HT-29 (cell line): Measurements from ENCODE around the gene CLRN3. TPM values are rescaled to one million over a fixed set of nuclear protein-coding genes. Genes with fewer than 3 reads are reported as not detected.
A peak's percentile ranks its signal among the peaks of the same experiment; 100 is the strongest.

Experiments used
- DNase-seq: peaks from one replicate; pipeline ENCODE4 v3.0.0-alpha.2; 2015; ENCODE audit warnings: low spot score
- total RNA-seq: library from RNA; depleted of rRNA; stranded (reverse); fragments of >200 nt; shearing (Covaris generic); gene quantifications from 2 replicates; pipeline ENCODE4 v1.2.3, GENCODE V29; 2014

The CLRN3 gene
- total RNA-seq, 1 experiment from 2014 or later, result 17.7 TPM

DNA sequence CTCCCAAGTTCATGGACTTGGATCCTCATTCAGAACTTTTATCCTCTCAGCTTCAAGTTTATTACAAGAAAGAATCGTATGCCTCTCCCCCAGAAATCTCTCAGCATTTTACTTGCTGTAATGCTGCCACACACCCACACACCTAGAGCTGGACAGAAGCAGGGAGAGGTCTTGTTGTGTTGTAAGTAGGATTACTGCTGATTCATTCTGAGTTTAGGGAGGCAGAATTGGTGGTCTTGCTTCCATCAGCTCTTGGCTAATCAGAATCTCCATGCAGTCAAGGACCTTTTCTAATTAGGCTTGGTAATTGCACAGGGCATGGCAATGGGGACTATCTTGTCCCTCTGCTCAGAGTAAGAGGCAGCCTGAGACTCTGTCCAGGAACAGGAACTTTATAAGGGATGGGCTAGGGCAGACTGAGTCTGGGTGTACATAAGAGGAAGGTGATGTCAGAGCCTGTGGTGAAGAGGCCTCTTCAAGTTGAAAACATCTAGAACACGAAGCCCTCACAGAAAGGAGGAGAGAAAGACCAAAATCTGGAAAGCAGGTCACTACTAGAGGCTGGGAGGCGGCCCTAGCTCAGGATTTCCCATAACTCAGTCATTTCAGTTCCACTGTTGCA lies 7.1 kb upstream of the CLRN3 start:
- no peak for DNase-seq

DNA sequence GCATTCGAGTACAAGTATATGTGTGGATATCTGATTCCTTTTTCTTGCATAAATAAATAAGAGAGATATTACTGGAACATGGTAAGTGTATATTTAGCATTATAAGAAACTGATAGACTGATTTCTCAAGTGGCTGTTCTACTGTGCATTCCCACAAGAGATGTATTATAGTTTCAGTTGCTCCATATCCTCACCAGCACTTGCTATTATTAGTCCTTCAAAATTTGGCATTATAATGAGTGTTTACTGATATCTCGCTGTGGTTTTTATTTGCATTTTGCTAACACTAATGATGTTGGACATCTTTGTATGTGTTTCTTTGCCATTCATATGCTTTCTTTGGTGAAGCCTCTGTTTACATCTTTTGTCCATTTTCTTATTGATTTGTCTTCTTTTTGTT lies 4.4 kb upstream of the CLRN3 start:
- no peak for DNase-seq

DNA sequence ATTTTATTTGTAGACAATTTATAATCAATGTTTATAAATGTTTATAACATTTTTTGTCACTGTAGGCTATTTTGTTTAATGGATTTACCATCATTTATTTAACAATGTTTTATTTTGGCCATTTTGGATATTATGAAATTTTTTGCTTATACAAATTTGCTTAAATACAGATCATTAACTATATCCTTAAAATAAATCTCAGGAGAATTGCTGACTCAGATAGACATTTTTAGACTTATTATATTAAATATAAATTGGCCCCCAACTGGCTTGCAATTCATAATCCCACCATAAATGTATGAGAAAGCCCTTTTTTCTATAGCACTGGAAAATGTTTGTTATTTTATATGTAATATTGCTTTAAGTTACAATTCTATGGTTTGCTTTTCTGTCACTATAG lies 3.8 kb upstream of the CLRN3 start:
- DNase-seq, result no peak

DNA sequence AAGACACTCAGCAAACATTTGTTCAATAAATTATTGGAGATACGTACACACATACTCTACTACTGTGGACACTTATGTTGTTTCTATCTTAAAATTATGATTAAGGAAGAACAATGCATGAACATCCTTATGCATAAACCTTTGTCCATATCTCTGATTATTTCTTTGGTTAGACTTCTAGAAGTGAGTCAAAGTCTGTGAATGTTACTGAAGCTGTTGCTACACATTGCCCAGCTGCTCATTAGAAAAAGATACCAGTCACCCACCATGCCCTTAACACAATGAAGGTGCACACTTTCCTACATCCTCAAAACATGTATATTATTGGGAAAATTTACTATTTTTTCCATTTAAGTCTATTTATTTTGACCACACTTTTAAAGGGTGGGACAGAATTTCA lies 1.4 kb upstream of the CLRN3 start:
- DNase-seq, result no peak

DNA sequence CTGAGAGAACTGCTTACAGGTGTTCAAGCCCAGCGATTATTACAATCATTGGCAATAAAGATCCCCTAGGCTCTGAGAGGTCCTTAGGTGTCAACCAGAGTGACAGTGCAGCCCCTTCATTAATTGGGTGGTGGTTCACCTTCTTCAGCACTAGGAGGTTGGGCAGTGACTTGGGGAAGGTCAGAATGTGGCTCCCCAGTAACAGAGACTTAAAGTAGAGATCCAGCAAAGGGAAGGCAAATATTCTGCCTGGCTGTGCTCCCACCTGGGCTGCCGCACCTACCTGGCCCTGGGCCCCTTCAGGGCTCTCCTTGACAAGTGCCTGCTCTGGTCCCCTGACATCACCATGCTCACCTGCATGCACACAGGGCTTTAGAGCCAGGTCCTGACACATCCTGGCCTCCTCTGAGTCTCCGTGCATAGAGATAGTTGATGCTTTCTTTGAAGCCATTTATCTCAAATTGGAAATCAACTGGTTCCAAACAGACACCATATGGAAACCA lies 1.9 kb downstream of the CLRN3 start:
- DNase-seq, result peak; percentile 33

DNA sequence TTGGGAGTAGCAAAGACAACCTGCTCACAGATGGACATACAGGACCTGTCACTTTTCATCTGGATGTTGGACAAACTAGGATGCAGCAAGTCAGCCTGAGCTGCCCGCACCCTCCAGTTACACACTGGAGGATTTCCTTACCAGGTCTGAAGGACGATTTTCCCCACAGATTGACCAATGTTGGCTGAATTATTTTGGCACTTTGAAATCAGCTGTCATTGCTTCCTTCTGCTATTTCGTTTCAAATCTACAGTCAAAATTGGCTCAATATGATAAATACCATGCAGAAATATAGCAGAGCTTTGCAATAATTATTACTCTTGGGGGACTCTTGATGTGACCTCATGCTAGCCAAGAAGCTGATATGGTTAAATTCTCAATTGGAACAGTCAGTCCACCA lies 2.5 kb downstream of the CLRN3 start:
- DNase-seq, result no peak

DNA sequence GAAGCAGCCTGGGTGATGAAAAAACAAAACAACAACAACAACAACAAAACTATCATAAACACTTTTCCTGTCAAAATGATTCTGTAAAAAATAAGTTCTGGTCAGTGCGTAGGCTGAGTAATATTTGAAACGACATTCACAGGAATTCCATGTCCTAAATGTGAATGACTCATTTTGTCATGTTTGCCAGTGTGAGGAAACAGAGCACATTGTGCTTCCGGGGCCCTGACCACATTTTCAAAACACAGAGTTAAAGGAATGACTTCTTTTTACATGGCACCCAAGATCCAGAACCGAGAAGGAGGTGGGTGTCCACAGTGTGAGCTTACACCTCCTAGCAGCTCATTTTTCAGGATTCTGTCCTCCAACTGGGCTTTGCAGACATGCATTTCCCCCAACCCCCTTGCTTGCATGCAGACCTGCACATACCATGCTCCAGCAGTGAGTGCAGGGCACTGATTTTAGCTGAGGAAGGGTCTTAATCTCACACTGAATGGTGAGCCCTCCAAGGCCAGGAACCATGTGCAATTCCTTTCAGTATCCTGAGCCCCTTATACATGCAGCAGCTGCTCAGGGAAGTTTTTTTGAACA lies 3.0 kb downstream of the CLRN3 start:
- DNase-seq, result peak; percentile 59

DNA sequence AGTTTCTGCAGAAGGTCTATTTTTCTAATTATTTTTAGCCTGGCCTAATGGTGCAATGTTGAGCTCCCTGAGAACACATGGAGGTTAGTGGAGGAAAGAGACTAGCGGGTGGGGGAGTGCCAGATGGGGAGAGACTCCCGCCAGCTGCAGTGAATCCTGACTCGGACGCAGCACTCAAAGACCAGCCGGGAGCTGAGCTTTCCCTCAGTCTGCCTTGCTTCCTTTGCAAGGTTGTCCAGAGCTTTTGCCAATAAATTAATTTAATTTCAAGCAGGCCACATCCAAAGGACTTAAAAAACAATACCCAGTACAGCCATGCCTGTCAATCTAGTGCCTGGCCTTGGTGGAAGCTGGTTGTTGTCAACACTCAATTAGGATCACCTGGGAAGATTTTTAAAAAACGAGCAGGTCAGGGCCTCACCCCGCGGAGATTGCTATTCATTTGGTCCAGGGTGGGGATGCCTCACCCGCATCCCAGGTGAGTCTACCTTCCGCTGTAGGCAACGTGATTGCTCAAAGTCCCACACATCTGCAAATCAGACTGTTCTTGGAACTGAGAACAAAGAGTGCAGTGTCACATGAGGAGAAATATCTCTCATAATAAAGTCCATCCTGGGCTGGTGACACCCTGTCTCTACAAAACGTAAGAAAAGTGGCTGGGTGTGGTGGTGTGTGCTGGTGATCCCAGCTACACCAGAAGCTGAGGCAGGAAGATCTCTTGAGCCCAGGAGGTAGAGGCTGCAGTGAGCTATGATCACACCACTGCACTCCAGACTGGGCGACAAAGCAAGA lies 4.0 kb downstream of the CLRN3 start:
- DNase-seq, result peak; percentile 30

DNA sequence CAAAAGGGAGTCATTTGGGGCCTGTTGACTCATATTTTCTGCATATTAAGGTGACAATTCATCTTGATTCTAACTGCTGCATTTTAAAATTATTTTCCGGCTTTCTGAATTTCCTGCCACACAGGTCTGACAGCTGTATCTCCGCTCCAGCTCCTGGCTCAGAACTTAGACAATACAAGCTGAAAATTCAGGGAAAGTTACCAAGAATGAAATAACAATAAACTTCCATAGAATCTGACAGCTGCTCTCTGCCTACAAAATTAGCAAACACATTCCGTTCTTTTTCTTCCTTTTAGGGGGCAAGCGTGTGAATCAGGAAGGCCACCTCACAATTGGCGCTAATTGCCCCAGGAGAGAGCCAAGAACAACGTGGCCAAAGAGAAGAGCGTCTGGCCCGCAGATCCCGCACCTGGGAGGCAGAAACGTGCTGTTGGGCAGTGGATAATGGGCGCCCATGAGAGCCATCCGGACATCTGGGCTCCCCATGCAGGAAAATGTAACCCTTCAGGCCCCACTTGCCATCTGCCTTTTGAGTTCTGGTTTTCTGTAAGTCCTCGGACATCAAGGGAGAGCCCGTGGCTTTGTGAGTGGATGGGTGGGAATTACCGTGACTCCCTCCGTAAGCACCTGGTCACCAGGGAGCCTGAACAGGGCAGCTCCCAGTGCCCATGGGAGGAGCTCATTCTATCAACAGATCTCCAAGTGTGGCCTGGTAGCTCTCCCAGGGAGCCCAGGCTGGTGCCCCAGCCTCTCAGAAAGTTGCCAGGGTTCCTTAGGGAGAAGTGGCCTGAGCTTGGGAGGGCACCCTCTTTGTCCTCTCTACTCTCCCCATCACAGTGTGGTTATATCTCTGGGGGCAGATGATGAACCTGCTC lies 5.0 kb downstream of the CLRN3 start:
- DNase-seq, result no peak

DNA sequence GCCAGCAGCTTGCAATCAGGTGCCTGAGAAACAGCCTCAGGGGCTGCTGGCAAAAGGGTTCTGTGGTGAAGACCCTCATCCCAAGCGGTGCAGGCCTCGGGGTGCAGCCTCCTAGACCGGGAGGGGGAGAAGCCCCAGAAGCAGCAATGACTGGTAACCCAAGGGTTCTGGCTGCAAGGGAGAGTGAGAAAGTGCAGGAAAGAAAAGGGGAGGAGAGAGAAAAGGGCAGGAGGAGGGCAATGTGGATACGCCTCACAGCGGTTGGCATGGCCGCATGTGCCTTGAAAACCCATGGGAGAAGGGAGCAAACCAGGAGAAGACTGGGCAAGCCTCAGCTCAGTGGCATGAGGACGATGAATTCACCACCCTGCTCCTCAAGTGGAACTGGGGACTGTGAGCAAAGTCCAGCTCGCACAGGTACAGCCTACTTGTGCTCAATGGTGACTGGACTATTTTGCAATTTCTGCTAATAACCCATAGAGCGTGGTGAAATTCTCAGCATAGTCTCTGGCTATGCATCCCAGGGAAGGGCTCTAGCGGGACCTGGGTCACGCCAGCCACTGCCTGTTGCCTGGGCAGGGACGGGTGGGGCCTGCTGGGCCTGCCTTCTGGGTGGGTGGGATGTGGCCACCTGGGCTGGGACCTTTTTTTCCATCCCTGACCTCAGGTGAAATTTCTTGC lies 6.2 kb downstream of the CLRN3 start:
- peak; percentile 61 for DNase-seq

DNA sequence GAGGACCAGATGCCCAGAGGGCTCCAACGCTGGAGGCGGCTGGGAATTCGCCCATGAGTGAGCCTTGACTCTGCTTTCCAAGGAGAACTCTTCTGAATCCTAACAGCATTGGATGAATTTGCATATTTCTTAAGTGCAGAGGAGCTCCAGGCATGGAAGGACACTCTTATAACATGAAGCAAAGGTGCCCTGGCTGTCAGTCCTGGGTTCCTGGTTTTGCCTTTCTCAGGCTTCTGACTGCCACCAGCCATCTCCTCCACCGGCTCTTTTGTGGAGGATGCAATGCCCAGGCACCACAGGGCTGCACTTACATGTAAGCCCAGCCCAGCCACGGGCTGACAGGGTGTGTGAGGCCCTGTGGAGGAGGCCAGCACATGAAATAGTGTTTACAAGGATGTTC lies 8.2 kb downstream of the CLRN3 start:
- DNase-seq, result no peak

DNA sequence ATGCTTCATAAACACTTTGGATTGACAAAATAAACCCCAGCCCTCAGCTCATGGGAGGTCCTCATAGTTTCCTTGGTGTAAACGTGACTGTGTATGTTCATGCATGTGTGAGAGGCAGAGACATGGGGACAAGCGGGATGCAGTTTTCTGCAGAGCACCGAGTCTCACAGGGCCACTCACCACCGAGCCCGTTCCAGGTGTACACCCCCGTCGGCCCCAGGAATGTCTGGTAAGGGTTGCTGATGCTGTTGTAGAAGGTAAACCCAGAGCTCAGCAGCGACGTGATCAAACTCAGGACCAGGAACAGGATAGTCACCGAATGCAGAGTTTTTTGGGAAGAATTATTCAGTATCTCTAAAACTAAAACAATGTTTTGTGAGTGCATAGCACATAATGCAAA lies 9.2 kb downstream of the CLRN3 start:
- DNase-seq, result no peak

DNA sequence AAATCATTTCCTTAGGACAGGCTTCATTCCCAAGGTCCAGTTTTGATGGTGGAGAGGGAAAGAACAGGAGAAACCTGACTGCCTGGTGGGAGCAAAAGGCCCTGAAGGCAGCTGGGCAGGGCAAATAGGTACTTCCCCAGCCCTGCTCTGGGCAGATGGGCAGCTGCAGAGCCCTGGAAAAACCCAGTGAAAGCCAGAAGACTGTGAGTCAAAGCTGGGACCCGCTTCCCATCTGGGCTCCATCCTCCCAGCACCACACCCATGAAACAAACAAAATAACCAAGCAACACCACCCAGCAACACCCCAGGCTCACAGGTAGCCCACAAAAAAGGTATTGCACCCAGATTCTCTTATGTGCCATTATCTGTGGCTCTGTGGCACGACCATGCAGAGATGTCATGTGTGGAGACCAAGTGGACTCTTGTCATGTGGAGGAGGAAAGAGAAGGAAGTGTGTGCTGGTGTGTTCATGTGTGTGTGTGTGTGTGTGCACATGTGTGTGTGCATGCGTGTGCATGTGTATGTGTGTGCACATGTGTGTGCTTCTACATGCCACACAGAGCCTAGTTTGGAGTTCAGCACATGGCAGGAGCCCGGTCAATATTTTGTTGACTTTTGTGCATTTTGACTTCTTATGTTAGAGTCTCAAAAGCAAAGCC lies 9.8 kb downstream of the CLRN3 start:
- DNase-seq, result no peak

DNA sequence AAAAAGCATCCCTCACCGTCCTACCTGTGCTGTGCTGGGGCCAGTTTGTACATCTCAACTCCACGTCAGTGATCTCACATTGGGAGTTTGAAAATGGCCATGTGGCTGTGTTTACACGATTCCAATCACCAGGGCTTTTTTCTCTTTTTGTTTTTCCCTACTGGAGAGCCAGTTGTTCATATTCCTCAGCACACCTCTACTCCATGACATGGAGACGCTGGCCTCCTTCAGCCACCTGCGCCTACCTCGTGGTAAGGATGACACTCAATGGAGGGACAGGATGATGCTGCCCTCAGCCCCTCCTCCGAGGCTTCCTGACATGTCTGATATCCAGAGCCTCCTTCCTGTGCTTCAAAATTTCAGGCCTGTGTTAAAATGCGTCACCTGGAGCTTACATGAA lies 10.3 kb downstream of the CLRN3 start:
- DNase-seq, result no peak

DNA sequence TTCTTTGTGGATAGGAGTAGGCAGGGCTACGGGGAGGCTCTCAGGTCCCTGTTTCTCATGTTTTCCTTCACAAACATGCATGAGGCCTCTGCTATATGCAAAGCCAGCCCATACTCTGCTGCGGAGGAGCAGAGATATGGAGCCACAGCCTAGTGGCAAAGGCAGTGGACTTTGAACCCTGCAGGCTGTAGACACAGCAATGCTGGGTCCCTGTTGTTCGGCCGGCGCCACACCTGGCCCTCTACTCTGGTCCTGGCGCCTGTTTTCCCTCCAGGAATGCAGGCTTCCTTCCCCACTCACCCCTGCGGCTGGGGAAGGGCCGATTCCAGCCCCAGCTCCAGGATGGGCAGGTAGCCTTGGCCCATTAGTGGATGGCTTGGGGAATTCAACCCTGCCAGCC lies 11.5 kb downstream of the CLRN3 start:
- no peak for DNase-seq

DNA sequence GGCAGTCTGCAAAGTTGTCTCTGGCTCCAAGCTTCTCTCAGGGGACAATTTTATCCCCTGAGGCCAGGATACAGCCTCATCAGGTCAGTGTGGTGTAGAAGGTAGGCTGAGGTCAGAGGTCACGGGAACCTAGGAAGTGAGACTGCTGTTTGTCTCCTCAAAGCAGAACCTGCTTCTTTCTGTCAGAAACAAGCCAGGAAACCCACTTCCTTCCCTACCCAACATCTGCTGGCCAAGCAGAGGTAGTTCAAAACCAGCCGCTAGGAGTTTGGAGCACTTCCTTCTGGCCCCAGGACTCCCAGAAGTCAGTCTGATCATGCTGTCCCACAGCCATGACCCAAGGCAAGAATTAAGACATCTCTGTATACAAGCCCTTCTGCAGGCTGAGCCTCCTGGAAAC lies 12.2 kb downstream of the CLRN3 start:
- DNase-seq, result no peak

DNA sequence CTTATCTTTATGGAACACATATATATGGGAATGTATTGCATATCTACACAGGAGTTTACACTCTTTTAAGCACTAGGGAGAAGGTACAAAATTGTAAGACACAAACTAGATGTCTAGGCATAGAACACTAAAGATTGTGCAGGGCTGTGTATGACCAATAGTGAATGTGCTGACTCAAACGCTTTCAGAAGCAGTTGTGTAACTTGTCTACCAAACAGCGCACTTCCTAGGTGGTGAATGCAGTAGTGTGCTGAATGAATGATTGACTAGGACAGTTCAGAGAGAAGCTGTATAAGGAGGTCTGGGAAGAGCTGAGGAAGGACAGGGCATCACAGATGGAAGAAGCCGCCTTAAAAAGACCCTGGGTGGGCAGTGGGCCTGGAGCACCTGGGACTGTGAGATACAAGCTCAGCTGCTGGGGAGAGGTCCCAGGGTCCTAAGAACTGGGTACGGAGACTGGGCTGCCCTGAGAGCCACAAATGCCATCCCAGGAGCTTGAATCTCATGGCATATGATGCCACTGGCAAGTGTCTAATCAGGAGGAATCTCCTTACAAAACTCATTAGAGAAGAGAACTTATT lies 14.2 kb downstream of the CLRN3 start:
- no peak for DNase-seq

DNA sequence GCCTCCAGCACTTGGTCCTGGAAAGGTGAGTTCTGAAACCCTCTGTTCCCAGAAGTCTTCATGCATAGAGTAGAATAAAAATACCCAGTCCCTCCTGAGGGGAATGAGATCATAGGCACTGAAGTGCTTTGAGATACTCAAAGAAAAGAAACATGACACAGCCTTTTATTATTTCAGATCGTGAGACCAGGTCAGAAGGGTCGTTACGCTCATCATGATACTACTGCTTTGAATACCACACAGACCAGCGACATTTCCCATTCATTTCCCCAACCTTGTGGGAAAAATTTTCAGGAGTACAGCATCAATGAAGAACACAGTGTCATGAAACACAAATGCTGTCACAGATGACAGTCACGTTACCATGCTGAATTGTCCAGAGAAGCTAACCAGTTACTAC lies 15.0 kb downstream of the CLRN3 start:
- no peak for DNase-seq

DNA sequence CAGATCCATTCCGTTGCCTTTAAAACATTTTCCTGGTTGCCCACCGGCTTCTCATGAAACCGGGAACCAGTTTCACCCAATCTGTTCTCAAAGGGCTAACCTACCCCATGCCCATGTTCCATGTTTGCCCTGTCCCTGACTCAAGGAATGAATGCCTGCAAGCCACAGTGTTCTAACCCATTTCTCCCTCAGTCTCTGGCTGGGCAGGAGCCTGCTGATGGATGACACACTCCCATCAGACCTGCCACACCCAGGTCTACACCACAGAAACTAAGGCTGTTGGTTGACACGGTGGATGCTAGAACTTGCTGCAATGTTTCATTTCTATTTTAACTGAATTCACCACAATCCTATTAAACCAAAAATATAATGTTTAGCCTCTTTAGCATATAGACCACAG lies 15.6 kb downstream of the CLRN3 start:
- no peak for DNase-seq

DNA sequence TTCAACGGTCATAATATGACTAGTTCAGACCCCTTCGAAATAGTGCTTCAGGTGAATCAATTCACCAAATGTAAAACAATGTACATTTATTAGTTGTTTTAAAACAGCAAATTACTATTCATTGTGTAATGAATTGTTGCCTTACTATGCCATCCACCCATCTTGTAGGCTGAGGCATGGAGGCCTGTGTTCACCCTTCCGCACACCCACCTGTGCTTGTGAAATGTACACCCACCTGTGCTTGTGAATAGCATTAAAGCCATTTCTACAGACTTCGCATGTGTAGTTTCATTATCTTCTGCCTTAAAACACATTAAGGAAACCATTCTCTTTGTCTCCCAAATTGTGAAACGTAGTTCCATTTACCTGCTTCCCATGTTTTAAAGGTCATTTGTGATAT lies 16.8 kb downstream of the CLRN3 start:
- no peak for DNase-seq

DNA sequence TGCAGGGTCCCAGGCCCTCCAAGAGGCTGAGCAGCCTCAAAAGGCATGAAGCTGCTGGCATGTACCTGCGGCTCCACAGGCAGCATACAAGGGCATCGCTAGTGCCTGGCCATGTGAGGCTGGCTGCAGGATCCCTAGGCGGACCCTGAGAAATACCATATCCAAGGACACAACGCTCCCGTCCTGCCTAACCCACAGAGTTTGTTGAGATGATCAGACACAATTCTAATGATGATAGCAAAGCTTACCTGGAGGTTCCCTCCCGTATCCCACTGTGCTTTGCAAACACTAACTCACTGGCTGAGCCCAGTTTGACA lies 17.3 kb downstream of the CLRN3 start:
- no peak for DNase-seq
